B cell (primary cell): ENCODE data around the gene ST7L.
"Not testable (repeated sequence)": the region's sequence is repeated elsewhere in the genome, so short reads cannot be mapped to it uniquely, and the experiment has no call there.

Experiments
- EZH2 ChIP-seq: IDR thresholded peaks from 2 replicates; pipeline ENCODE4 v1.6.1; 2012; ENCODE audit warnings: borderline replicate concordance, low read depth, mild to moderate bottlenecking, moderate library complexity, low read length; ENCODE audit not compliant: insufficient read depth, poor library complexity, severe bottlenecking
- TF ChIP-seq, protein P1 (sequence below): fragments of 200-600 bp; IDR thresholded peaks from one replicate; pipeline ENCODE4 v1.8.0; 2022; ENCODE audit warnings: antibody characterized with exemption, mild to moderate bottlenecking

DNA sequence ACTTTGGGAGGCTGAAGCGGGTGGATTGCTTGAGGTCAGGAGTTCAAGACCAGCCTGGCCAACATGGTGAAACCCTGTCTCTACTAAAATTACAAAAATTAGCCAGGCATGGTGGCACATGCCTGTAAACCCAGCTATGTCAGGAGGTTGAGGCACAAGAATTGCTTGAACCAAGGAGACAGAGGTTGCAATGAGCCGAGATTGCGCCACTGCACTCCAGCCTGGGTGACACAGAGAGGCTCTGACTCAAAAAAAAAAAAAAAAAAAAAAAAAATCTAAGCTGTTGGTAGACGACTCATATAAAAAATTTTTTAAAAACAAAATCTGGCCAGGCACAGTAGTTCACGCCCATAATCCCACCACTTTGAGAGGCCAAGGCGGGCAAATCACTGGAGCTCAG is 131.3 kb downstream of the ST7L start:
- TF ChIP-seq, protein P1, sequence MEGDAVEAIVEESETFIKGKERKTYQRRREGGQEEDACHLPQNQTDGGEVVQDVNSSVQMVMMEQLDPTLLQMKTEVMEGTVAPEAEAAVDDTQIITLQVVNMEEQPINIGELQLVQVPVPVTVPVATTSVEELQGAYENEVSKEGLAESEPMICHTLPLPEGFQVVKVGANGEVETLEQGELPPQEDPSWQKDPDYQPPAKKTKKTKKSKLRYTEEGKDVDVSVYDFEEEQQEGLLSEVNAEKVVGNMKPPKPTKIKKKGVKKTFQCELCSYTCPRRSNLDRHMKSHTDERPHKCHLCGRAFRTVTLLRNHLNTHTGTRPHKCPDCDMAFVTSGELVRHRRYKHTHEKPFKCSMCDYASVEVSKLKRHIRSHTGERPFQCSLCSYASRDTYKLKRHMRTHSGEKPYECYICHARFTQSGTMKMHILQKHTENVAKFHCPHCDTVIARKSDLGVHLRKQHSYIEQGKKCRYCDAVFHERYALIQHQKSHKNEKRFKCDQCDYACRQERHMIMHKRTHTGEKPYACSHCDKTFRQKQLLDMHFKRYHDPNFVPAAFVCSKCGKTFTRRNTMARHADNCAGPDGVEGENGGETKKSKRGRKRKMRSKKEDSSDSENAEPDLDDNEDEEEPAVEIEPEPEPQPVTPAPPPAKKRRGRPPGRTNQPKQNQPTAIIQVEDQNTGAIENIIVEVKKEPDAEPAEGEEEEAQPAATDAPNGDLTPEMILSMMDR = not testable (repeated sequence)
- TF ChIP-seq EZH2 = not testable (repeated sequence)
